ENCODE data around the gene PRRC2B. TPM values are rescaled to one million over a fixed set of nuclear protein-coding genes. Genes with fewer than 3 reads are reported as not detected.
"Not testable (repeated sequence)": the region's sequence is repeated elsewhere in the genome, so short reads cannot be mapped to it uniquely, and the experiment has no call there.

PRRC2B gene
- total RNA-seq, 2 experiments from 2014 or later = 300 to 309 TPM

DNA sequence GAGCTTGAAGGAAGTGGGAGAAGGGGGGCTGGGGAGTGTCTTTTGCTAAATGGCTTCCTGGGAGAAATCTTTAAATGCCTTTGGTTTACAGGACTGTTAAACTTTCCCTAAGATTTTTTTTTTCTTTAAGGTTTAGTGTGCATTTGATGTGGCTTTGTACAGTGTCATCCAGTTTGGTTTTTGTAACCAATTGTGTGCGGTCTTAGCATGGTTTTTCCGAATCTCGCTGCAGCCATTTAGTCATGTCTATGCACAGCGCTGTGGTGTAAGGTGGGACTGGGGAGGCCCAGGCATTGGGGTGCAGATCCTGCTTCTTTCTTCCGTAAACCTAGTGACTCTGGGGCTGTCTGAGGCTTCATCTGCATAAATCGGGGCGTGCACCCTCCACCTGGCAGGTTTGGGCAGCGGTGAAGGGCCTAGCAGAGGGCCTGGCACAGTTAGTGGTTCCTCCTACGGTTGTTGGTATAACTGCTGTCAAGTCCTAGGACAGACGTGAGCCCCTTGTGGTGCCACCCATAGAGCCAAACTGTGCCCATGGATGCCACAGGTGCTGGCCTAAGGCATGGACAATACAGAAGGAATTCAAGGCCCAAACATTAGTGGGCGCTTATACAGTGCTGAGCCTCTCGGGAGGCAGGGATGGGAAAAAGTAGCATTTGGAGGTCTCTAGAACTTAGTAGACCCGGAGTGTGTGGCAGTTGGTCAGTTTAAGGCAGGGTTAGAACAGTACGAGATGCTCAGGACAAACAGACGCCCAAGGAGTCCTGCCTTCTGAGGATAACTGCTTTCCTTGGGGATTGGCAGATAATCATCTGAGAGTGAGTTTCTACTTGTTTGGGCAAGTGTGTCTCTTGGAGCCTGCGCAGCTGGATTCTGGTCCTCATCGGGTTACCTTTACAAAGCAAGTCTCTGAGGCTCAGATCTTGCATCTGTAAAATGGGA is 1.5 kb downstream of the PRRC2B start:
- H3K4me1 Mint-ChIP-seq = peaks cover 46% of the 10 kb centered on the region
- DNase-seq = peak; percentile 73
- peak overlapping the region; percentile 94 for H3K4me3 Mint-ChIP-seq
- peak; percentile 71 for ATAC-seq (ENCODE audit: low read depth)
- H3K9me3 Mint-ChIP-seq = no peaks in the 10 kb centered on the region
- H3K27ac Mint-ChIP-seq = peak overlapping the region; percentile 95
- peaks cover 11% of the 10 kb centered on the region for H3K36me3 Mint-ChIP-seq
- POLR2A ChIA-PET = interaction anchor here (0.7 to 5.6 kb wide), 9 partner anchors 11 to 172 kb away, joined by 3 to 104 read pairs (median 4); partner anchors contain the start of gene POMT1
- H3K27me3 Mint-ChIP-seq = no peaks in the 10 kb centered on the region

DNA sequence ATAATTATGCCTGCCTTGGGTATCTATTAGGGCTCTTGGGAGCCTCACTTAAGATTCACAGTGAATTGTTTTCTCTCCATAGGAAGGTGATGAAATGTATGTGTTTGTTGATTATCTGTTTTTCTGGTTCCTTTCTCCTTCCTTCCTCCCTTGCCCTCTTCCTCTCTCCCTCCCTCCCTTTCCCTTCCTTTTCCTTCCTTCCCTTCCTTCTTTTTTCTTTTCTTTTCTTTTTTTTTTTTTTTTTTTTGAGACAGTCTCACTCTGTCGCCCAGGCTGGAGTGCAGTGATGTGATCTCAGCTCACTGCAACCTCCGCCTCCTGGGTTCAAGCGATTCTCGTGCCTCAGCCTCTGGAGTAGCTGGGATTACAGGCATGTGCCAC is 2.2 kb downstream of the PRRC2B start:
- peak overlapping the region; percentile 95 for H3K27ac Mint-ChIP-seq
- ATAC-seq (ENCODE audit: low read depth); H3K9me3 Mint-ChIP-seq; DNase-seq; H3K27me3 Mint-ChIP-seq: not testable (repeated sequence)
- peaks cover 52% of the 10 kb centered on the region for H3K4me1 Mint-ChIP-seq
- POLR2A ChIA-PET = interaction anchor here (1.1 to 5.6 kb wide), 7 partner anchors 11 to 144 kb away, joined by 3 to 104 read pairs (median 4); no protein-coding TSS in a partner anchor
- H3K4me3 Mint-ChIP-seq = peak overlapping the region; percentile 94
- H3K36me3 Mint-ChIP-seq = peaks cover 14% of the 10 kb centered on the region

GRCh38 chr9:131396626-131397025 is 2.7 kb downstream of the PRRC2B start:
- no peak for ATAC-seq (ENCODE audit: low read depth)
- H3K9me3 Mint-ChIP-seq = no peaks in the 10 kb centered on the region
- peaks cover 55% of the 10 kb centered on the region for H3K4me1 Mint-ChIP-seq
- H3K4me3 Mint-ChIP-seq = peak overlapping the region; percentile 94
- H3K27ac Mint-ChIP-seq = peak overlapping the region; percentile 95
- no peaks in the 10 kb centered on the region for H3K27me3 Mint-ChIP-seq
- POLR2A ChIA-PET = interaction anchor here (1.1 to 5.6 kb wide), 6 partner anchors 12 to 144 kb away, joined by 3 to 104 read pairs (median 8); no protein-coding TSS in a partner anchor
- no peak for DNase-seq
- H3K36me3 Mint-ChIP-seq = peaks cover 15% of the 10 kb centered on the region

GRCh38 chr9:131397100-131397790 is 3.4 kb downstream of the PRRC2B start:
- H3K9me3 Mint-ChIP-seq = no peaks in the 10 kb centered on the region
- H3K27ac Mint-ChIP-seq = peak overlapping the region; percentile 78
- DNase-seq = no peak
- no peaks in the 10 kb centered on the region for H3K27me3 Mint-ChIP-seq
- H3K4me3 Mint-ChIP-seq = peak overlapping the region; percentile 94
- H3K4me1 Mint-ChIP-seq = peaks cover 57% of the 10 kb centered on the region
- POLR2A ChIA-PET = interaction anchor here (0.7 to 5.6 kb wide), 6 partner anchors 11 to 103 kb away, joined by 3 to 104 read pairs (median 8); no protein-coding TSS in a partner anchor
- ATAC-seq (ENCODE audit: low read depth) = no peak
- H3K36me3 Mint-ChIP-seq = peaks cover 17% of the 10 kb centered on the region

- H3K27ac Mint-ChIP-seq = peak overlapping the region; percentile 75
- peak overlapping the region; percentile 94 for H3K4me3 Mint-ChIP-seq
- H3K9me3 Mint-ChIP-seq = no peaks in the 10 kb centered on the region
- peaks cover 23% of the 10 kb centered on the region for H3K36me3 Mint-ChIP-seq
- POLR2A ChIA-PET = interaction anchor here (0.6 to 5.6 kb wide), 8 partner anchors 10 to 225 kb away, joined by 3 to 104 read pairs (median 6); no protein-coding TSS in a partner anchor
- H3K4me1 Mint-ChIP-seq = peaks cover 62% of the 10 kb centered on the region
- no peaks in the 10 kb centered on the region for H3K27me3 Mint-ChIP-seq
- DNase-seq = peak; percentile 69
- peak; percentile 53 for ATAC-seq (ENCODE audit: low read depth)
Observed at GRCh38 chr9:131398204-131398603, 4.3 kb downstream of the PRRC2B start.

GRCh38 chr9:131399972-131400371 is 6.1 kb downstream of the PRRC2B start:
- POLR2A ChIA-PET = interaction anchor here (0.8 to 5.6 kb wide), 3 partner anchors 8 to 27 kb away, joined by 3 to 104 read pairs (median 4); no protein-coding TSS in a partner anchor
- Mint-ChIP-seq H3K27me3 (no peaks in the 10 kb centered on the region), H3K4me1 (peaks cover 68% of the 10 kb centered on the region), H3K27ac (peak overlapping the region; percentile 68), H3K9me3 (no peaks in the 10 kb centered on the region), H3K36me3 (peaks cover 25% of the 10 kb centered on the region), H3K4me3 (peak overlapping the region; percentile 73)
- no peak for DNase-seq
- no peak for ATAC-seq (ENCODE audit: low read depth)

DNA sequence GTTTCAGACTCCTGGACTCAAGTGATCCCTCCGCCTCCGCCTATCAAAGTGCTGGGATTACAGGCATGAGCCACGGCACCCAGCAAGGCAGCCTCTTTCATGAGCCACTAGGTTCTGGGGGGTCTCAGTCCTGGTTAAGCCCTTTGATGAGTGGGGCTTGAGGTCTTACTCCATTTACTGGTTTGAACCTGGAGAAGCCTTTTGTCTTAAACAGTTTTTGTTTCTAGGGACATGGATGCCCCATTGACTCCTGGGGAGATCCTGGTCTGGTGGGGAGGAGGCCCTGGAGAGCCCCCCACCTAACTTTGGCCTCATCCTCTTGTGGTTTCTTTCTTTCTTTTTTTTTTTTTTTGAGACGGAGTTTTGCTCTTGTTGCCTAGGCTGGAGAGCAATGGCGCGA is 6.7 kb downstream of the PRRC2B start:
- no peak for ATAC-seq (ENCODE audit: low read depth)

DNA sequence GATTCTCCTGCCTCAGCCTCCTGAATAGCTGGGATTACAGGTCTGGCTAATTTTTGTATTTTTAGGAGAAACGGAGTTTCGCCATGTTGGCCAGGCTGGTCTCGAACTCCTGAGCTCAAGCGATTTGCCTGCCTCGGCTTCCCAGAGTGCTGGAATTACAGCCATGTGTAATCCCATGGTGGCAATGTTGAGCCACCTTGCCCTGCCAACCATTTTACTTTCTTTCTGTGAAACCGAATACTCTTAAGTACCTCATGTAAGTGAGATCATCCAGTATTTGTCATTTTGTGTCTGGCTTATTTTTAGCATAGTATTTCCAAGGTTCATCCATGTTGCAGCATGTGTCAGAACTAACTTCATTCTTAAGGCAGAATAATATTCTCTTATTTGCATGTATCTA is 8.2 kb downstream of the PRRC2B start:
- ATAC-seq (ENCODE audit: low read depth) (no peak), DNase-seq (no peak)
- H3K27me3 Mint-ChIP-seq = no peaks in the 10 kb centered on the region
- H3K36me3 Mint-ChIP-seq = peaks cover 21% of the 10 kb centered on the region
- H3K4me3 Mint-ChIP-seq = peak overlapping the region; percentile 42
- no peaks in the 10 kb centered on the region for H3K9me3 Mint-ChIP-seq
- POLR2A ChIA-PET = interaction anchor here (1.1 to 1.3 kb wide), 2 partner anchors 29 to 52 kb away, joined by 4 read pairs; no protein-coding TSS in a partner anchor
- peaks cover 75% of the 10 kb centered on the region for H3K4me1 Mint-ChIP-seq
- peak overlapping the region; percentile 62 for H3K27ac Mint-ChIP-seq

More for the DNA sequence above, 6.7 kb downstream of the PRRC2B start:
- H3K27me3 Mint-ChIP-seq = no peaks in the 10 kb centered on the region
- H3K36me3 Mint-ChIP-seq = peaks cover 21% of the 10 kb centered on the region
- peak overlapping the region; percentile 68 for H3K27ac Mint-ChIP-seq
- H3K4me1 Mint-ChIP-seq = peaks cover 70% of the 10 kb centered on the region
- DNase-seq = no peak
- POLR2A ChIA-PET = interaction anchor here (0.8 kb wide), 1 partner anchor 28 kb away, joined by 4 read pairs; no protein-coding TSS in a partner anchor
- H3K4me3 Mint-ChIP-seq = peak overlapping the region; percentile 73
- no peaks in the 10 kb centered on the region for H3K9me3 Mint-ChIP-seq

DNA sequence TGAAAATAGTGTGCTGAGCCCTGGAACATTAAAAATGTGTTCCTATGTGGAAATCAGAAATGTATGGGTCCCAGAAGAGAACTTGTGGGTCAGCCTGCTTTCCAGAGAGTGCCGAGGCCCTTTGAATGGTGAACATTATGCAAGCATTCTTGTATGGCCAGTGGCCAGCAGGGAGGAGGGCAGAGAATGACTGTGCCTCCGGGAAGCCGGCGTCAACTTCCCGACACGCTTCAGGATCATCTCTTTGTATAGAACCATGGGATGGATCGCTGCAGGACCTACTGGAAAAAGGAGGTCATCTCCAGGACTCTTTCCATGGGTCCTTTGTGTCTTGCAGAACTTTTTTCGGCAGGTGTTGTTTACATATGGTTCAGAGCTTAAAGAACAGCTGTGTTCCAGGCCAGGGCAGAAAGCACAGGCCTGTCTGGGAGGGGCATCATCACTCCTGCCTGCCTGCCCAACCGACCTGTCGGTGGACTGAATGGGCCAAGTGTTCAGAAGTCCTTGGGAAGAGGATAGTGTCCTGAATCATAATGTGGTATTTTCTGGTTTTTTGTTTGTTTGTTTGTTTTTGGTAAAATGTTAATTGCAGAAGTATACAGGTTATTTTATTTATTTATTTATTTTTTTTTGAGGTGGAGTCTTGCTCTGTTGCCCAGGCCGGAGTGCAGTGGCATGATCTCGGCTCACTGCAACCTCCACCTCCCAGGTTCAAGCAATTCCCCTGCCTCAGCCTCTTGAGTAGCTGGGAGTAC is 9.0 kb downstream of the PRRC2B start:
- POLR2A ChIA-PET = interaction anchor here (0.7 to 1.3 kb wide), 3 partner anchors 15 to 53 kb away, joined by 3 to 4 read pairs (median 4); no protein-coding TSS in a partner anchor
- DNase-seq (no peak), ATAC-seq (ENCODE audit: low read depth) (no peak)
- no peaks in the 10 kb centered on the region for H3K27me3 Mint-ChIP-seq
- H3K9me3 Mint-ChIP-seq = no peaks in the 10 kb centered on the region
- H3K27ac Mint-ChIP-seq = peak overlapping the region; percentile 58
- H3K4me3 Mint-ChIP-seq = peak overlapping the region; percentile 42
- peaks cover 21% of the 10 kb centered on the region for H3K36me3 Mint-ChIP-seq
- peaks cover 76% of the 10 kb centered on the region for H3K4me1 Mint-ChIP-seq

GRCh38 chr9:131403493-131403773 is 9.5 kb downstream of the PRRC2B start:
- no peaks in the 10 kb centered on the region for H3K9me3 Mint-ChIP-seq
- ATAC-seq (ENCODE audit: low read depth) (no peak), DNase-seq (no peak)
- H3K27me3 Mint-ChIP-seq = no peaks in the 10 kb centered on the region
- no peak overlapping the region for H3K4me3 Mint-ChIP-seq
- H3K27ac Mint-ChIP-seq = no peak overlapping the region
- POLR2A ChIA-PET = interaction anchor here (0.7 to 1.1 kb wide), 2 partner anchors 15 to 97 kb away, joined by 3 to 4 read pairs; no protein-coding TSS in a partner anchor
- H3K4me1 Mint-ChIP-seq = peaks cover 76% of the 10 kb centered on the region
- H3K36me3 Mint-ChIP-seq = peaks cover 21% of the 10 kb centered on the region

DNA sequence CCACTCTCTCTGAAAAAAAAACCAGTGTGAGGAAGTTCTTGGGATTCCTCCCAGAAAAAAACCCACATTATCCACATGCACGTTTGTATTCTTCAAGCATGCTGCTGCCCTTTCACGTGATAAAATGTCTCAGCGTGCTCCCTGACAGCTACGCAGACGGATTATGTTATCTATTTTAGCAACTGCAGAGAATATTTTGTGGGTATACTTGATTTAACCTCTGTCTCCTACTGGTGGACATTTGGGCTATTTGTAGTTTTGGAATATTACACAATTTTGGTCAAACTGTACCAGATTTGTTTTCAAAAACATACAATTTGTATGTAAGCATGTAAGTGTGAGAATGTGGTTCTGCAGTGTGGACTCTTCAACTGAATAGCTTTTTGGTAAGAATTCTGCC is 10.7 kb downstream of the PRRC2B start:
- peak overlapping the region; percentile 81 for H3K4me3 Mint-ChIP-seq
- H3K27me3 Mint-ChIP-seq = no peaks in the 10 kb centered on the region
- POLR2A ChIA-PET = interaction anchor here (0.6 to 9.3 kb wide), 5 partner anchors 7 to 96 kb away, joined by 4 to 104 read pairs (median 7); no protein-coding TSS in a partner anchor
- H3K9me3 Mint-ChIP-seq = no peaks in the 10 kb centered on the region
- H3K4me1 Mint-ChIP-seq = peaks cover 77% of the 10 kb centered on the region
- no peak for ATAC-seq (ENCODE audit: low read depth)
- peak overlapping the region; percentile 88 for H3K27ac Mint-ChIP-seq
- H3K36me3 Mint-ChIP-seq = peaks cover 21% of the 10 kb centered on the region
- DNase-seq = no peak

DNA sequence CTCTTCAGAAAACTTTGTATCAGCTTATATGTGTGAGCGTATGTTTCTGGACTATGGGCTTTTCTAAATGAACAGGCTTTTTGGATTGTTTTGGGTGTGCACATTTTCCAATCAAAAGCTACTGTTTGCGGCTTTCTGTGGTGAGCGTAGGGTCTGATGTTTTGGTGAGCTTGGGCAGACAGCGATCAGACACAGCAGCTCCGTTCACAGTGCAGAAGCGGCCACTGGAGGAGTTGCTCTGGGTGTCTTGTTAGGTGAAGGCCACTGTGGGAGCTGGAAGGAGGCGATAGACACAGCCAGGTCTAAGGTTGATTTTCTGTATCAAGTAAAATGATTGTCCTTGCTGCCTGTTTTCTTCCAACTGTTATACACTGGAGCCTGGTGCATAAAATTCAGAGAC is 11.1 kb downstream of the PRRC2B start:
- no peak for DNase-seq
- ATAC-seq (ENCODE audit: low read depth) = no peak
- Mint-ChIP-seq H3K4me3 (peak overlapping the region; percentile 81), H3K9me3 (no peaks in the 10 kb centered on the region), H3K27ac (peak overlapping the region; percentile 88), H3K36me3 (peaks cover 22% of the 10 kb centered on the region), H3K4me1 (peaks cover 78% of the 10 kb centered on the region), H3K27me3 (no peaks in the 10 kb centered on the region)
- POLR2A ChIA-PET = interaction anchor here (0.8 to 9.3 kb wide), 5 partner anchors 8 to 327 kb away, joined by 3 to 104 read pairs (median 4); no protein-coding TSS in a partner anchor
